HG03432 (cell line): Measurements from ENCODE around the gene C6.
"Not testable (repeated sequence)": the region's sequence is repeated elsewhere in the genome, so short reads cannot be mapped to it uniquely, and the experiment has no call there.

Experiments used
- ATAC-seq: cut with Tn5 transposase; IDR thresholded peaks from one replicate; pipeline ENCODE4 v1.9.1; 2021; ENCODE audit warnings: mild to moderate bottlenecking, moderate library complexity; ENCODE audit not compliant: unreplicated experiment

The C6 gene

GRCh38 chr5:41200506-41200905 is 12.8 kb downstream of the C6 start:
- no peak for ATAC-seq

- ATAC-seq = no peak
Observed at GRCh38 chr5:41199660-41200059, 13.7 kb downstream of the C6 start.

- ATAC-seq = no peak
Observed at GRCh38 chr5:41196197-41196596, 17.1 kb downstream of the C6 start.

- no peak for ATAC-seq
Observed at GRCh38 chr5:41195228-41195627, 18.1 kb downstream of the C6 start.

- no peak for ATAC-seq
Observed at GRCh38 chr5:41194339-41194738, 19.0 kb downstream of the C6 start.

GRCh38 chr5:41193456-41194205 is 19.7 kb downstream of the C6 start:
- ATAC-seq = no peak

- no peak for ATAC-seq
Observed at GRCh38 chr5:41191249-41191648, 22.1 kb downstream of the C6 start.

- ATAC-seq = no peak
Observed at GRCh38 chr5:41186143-41186542, 27.2 kb downstream of the C6 start.

- ATAC-seq = not testable (repeated sequence)
Observed at GRCh38 chr5:41183331-41183730, 30.0 kb downstream of the C6 start.

GRCh38 chr5:41182666-41183065 is 30.7 kb downstream of the C6 start:
- no peak for ATAC-seq

- ATAC-seq = no peak
Observed at GRCh38 chr5:41181691-41182564, 31.4 kb downstream of the C6 start.

- ATAC-seq = no peak
Observed at GRCh38 chr5:41176952-41177351, 36.4 kb downstream of the C6 start.

GRCh38 chr5:41172012-41172411 is 41.3 kb downstream of the C6 start:
- no peak for ATAC-seq

GRCh38 chr5:41161271-41161670 is 52.1 kb downstream of the C6 start:
- ATAC-seq = no peak

GRCh38 chr5:41157272-41157894 is 55.9 kb downstream of the C6 start:
- no peak for ATAC-seq

- ATAC-seq = no peak
Observed at GRCh38 chr5:41156739-41157138, 56.6 kb downstream of the C6 start.

- no peak for ATAC-seq
Observed at GRCh38 chr5:41154491-41154890, 58.8 kb downstream of the C6 start.

- ATAC-seq = no peak
Observed at GRCh38 chr5:41151564-41151963, 61.8 kb downstream of the C6 start.

GRCh38 chr5:41148448-41148847 is 64.9 kb downstream of the C6 start:
- no peak for ATAC-seq

- ATAC-seq = no peak
Observed at GRCh38 chr5:41145306-41145705, 68.0 kb downstream of the C6 start.

- ATAC-seq = no peak
Observed at GRCh38 chr5:41143131-41143901, 70.0 kb downstream of the C6 start.
